Keratinocyte (primary cell): ENCODE measurements around the gene IL37. TPM values are rescaled to one million over a fixed set of nuclear protein-coding genes. Genes with fewer than 3 reads are reported as not detected.

ENCODE experiments used
- DNase-seq: peaks from one replicate; pipeline ENCODE4 v3.0.0-alpha.2; 2011; ENCODE audit warnings: low read depth, missing footprints, low spot score
- FAIRE-seq: peaks from 2 replicates; lab custom pipeline; 2011; peaks lifted over from hg19 to GRCh38; lab: Jason Lieb, UNC
- H2AFZ ChIP-seq: 2 replicates; pipeline ENCODE4 v1.6.0; 2012; ENCODE audit warnings: low read length, control low read depth, inconsistent platforms; ENCODE audit not compliant: control insufficient read depth
- H3K27ac ChIP-seq: 2 replicates; pipeline ENCODE4 v1.5.1; 2011; ENCODE audit warnings: low read length; ENCODE audit not compliant: control insufficient read depth, insufficient read depth
- H3K27me3 ChIP-seq: 3 replicates; pipeline ENCODE4 v1.6.0; 2011; ENCODE audit warnings: low read length; ENCODE audit not compliant: control insufficient read depth, insufficient read depth; ENCODE audit errors: extremely low read depth
- H3K36me3 ChIP-seq, 2 experiments: 2 replicates in 1 of 2; 3 replicates in 1 of 2; pipeline ENCODE4 v1.5.1; 2011; ENCODE audit warnings: low read length in 2 of 2, mild to moderate bottlenecking in 1 of 2; ENCODE audit not compliant: control insufficient read depth in 2 of 2, insufficient read depth in 2 of 2; ENCODE audit errors: extremely low read depth in 1 of 2
- H3K4me1 ChIP-seq: 3 replicates; pipeline ENCODE4 v1.5.1; 2011; ENCODE audit warnings: low read length; ENCODE audit not compliant: control insufficient read depth, insufficient read depth; ENCODE audit errors: extremely low read depth
- H3K4me2 ChIP-seq: 3 replicates; pipeline ENCODE4 v1.6.0; 2011; ENCODE audit warnings: low read depth, low read length; ENCODE audit not compliant: control insufficient read depth, insufficient read depth; ENCODE audit errors: extremely low read depth
- H3K4me3 ChIP-seq, 3 experiments: fragments of 200-600 bp in 1 of 3; sonication (generic) in 1 of 3; 2 replicates in 2 of 3; 3 replicates in 1 of 3; pipeline ENCODE4 v1.5.1; 2011 to 2016; ENCODE audit warnings: low read length in 3 of 3, mild to moderate bottlenecking in 3 of 3, control low read depth in 2 of 3, inconsistent platforms in 1 of 3, low read depth in 1 of 3, mixed read lengths in 1 of 3, mixed run types in 1 of 3, moderate library complexity in 1 of 3; ENCODE audit not compliant: control insufficient read depth in 2 of 3, insufficient read depth in 2 of 3; ENCODE audit errors: extremely low read depth in 1 of 3
- H3K79me2 ChIP-seq: 2 replicates; pipeline ENCODE4 v1.6.0; 2012; ENCODE audit warnings: low read length; ENCODE audit not compliant: control insufficient read depth, insufficient read depth
- H3K9ac ChIP-seq: 3 replicates; pipeline ENCODE4 v1.6.0; 2011; ENCODE audit warnings: low read length; ENCODE audit not compliant: control insufficient read depth, insufficient read depth; ENCODE audit errors: extremely low read depth
- H3K9me1 ChIP-seq: 3 replicates; pipeline ENCODE4 v1.6.0; 2011; ENCODE audit warnings: low read length; ENCODE audit not compliant: control insufficient read depth, insufficient read depth; ENCODE audit errors: extremely low read depth
- H3K9me3 ChIP-seq: 2 replicates; pipeline ENCODE4 v1.5.1; 2012; ENCODE audit warnings: low read depth, low read length; ENCODE audit not compliant: control insufficient read depth
- H4K20me1 ChIP-seq: 3 replicates; pipeline ENCODE4 v1.6.0; 2011; ENCODE audit warnings: low read length; ENCODE audit not compliant: control insufficient read depth, insufficient read depth; ENCODE audit errors: extremely low read depth
- CTCF ChIP-seq, 3 experiments: IDR thresholded peaks in 1 of 3; conservative IDR thresholded peaks in 1 of 3; optimal IDR thresholded peaks in 1 of 3; 2 replicates in 2 of 3; 3 replicates in 1 of 3; pipeline versions ENCODE3 to v1.5.1; 2011; ENCODE audit warnings: low read length in 3 of 3, mild to moderate bottlenecking in 3 of 3, moderate library complexity in 2 of 3, control low read depth in 1 of 3, inconsistent platforms in 1 of 3; ENCODE audit not compliant: insufficient read depth in 2 of 3; ENCODE audit errors: extremely low read depth in 1 of 3
- EZH2 ChIP-seq: IDR thresholded peaks from one replicate; pipeline ENCODE4 v1.6.1; 2012; ENCODE audit warnings: inconsistent platforms, mild to moderate bottlenecking, low read length, moderate library complexity
- dilution Hi-C: fragments of 300-500 bp; cut with MboI; formaldehyde crosslinking; loops from one replicate; pipeline ENCODE4 v1.7.0; 2020; ENCODE audit warnings: low sequenced_read_pairs; ENCODE audit not compliant: extremely low pct_ligation_motif_present
- polyA minus RNA-seq, 3 experiments: library from RNA; depleted of rRNA, polyadenylated mRNA; stranded (reverse); fragments of >200 nt; gene quantifications; 1 replicate in 1 of 3; 2 replicates in 1 of 3; 3 replicates in 1 of 3; pipeline ENCODE4 v1.2.3, GENCODE V29; 2011
- polyA plus RNA-seq, 5 experiments: library from polyadenylated mRNA; depleted of rRNA in 3 of 5; stranded (reverse) in 3 of 5; stranded (forward) in 1 of 5; unstranded in 1 of 5; fragments of >200 nt; gene quantifications; 1 replicate in 1 of 5; 2 replicates in 3 of 5; 3 replicates in 1 of 5; pipeline versions ENCODE4 v1.2.1 to v1.2.3, GENCODE V29; 2011 to 2012; ENCODE audit warnings: missing spikeins in 2 of 5, low read depth in 1 of 5, low replicate concordance in 1 of 5

Gene IL37
- polyA plus RNA-seq (0.33 to 0.73 TPM (median 0.63 TPM) in 3 replicates), polyA minus RNA-seq (0.32 TPM in 1 of 3 replicates, not detected in the others)
- 3.9 TPM for polyA plus RNA-seq (2011; ENCODE audit: low read depth)
- polyA plus RNA-seq (2011; cell fraction: cytosol; rRNA removed): 0.44 and 0.51 TPM in 2 replicates
- polyA plus RNA-seq (2011; cell fraction: nucleus; rRNA removed): 0.36 and 0.82 TPM in 2 replicates
- 0.63 and 12.8 TPM in 2 replicates for polyA plus RNA-seq (2012; ENCODE audit: low replicate concordance)
- not detected for polyA minus RNA-seq (2011; cell fraction: cytosol; rRNA and poly(A)+ RNA removed)
- not detected in 2 replicates for polyA minus RNA-seq (2011; cell fraction: nucleus; rRNA and poly(A)+ RNA removed)

GRCh38 chr2:112910865-112911264 lies at the start of gene IL37:
IL37 (plus strand) TSS chr2:112911165; CDS start chr2:112913013, 1,848 bp downstream.
- H3K79me2 ChIP-seq: no peaks in the 10 kb centered on the region
- DNase-seq (no peak), FAIRE-seq (no peak)
- peaks cover 5% of the 10 kb centered on the region for H3K4me1 ChIP-seq
- no peaks in the 10 kb centered on the region for H3K9me3 ChIP-seq
- no peaks in the 10 kb centered on the region for H3K36me3 ChIP-seq
- H3K27ac ChIP-seq: no peak within 1 kb of the TSS
- no peaks in the 10 kb centered on the region for H3K9me1 ChIP-seq
- H3K4me3 ChIP-seq: no peak within 1 kb of the TSS
- H3K9ac ChIP-seq: no peak within 1 kb of the TSS
- dilution Hi-C loops: no loop called here
- no peak for TF ChIP-seq EZH2
- H4K20me1 ChIP-seq: no peaks in the 10 kb centered on the region
- no peak within 1 kb of the TSS for H2AFZ ChIP-seq
- H3K4me2 ChIP-seq: no peak within 1 kb of the TSS
- H3K27me3 ChIP-seq: no peaks in the 10 kb centered on the region

GRCh38 chr2:112864072-112864471 lies 46.9 kb upstream of the IL37 start:
- Histone ChIP-seq H3K4me3 (no peak overlapping the region), H3K79me2 (no peaks in the 10 kb centered on the region), H3K27me3 (no peaks in the 10 kb centered on the region), H3K9ac (no peak overlapping the region), H2AFZ (no peak overlapping the region), H4K20me1 (no peaks in the 10 kb centered on the region), H3K27ac (no peak overlapping the region), H3K9me3 (peaks cover 2% of the 10 kb centered on the region), H3K9me1 (no peaks in the 10 kb centered on the region), H3K4me1 (peaks cover 19% of the 10 kb centered on the region), H3K4me2 (no peak overlapping the region), H3K36me3 (no peaks in the 10 kb centered on the region)
- no peak for DNase-seq
- FAIRE-seq: no peak
- no peak for TF ChIP-seq EZH2
- no peak for TF ChIP-seq CTCF (optimal IDR thresholded peaks at IDR 0.05 in 1 of 3, IDR thresholded peaks at IDR 0.05 in 1 of 3, conservative IDR thresholded peaks at IDR 0.05 in 1 of 3; ENCODE audit: extremely low read depth in 1 of 3, insufficient read depth in 2 of 3, low read length in 3 of 3)
- dilution Hi-C loops: no loop called here
